Mesothelial cell of epicardium (in vitro differentiated cells): ENCODE measurements around the gene TRIM63. TPM values are rescaled to one million over a fixed set of nuclear protein-coding genes. Genes with fewer than 3 reads are reported as not detected.

Experiments used
- DNase-seq, 2 experiments: peaks; one replicate each; pipeline ENCODE4 v3.0.0; 2021; ENCODE audit warnings: low spot score in 2 of 2; ENCODE audit not compliant: unreplicated experiment in 2 of 2
- H3K27ac Mint-ChIP-seq: 2 replicates; pipeline ENCODE4 v1.8.0; 2021; ENCODE audit warnings: mixed read lengths
- H3K27me3 Mint-ChIP-seq: 2 replicates; pipeline ENCODE4 v1.8.0; 2021; ENCODE audit warnings: low read depth, mixed read lengths
- H3K36me3 Mint-ChIP-seq: 2 replicates; pipeline ENCODE4 v1.8.0; 2021; ENCODE audit warnings: mixed read lengths
- H3K4me1 Mint-ChIP-seq: 2 replicates; pipeline ENCODE4 v1.8.0; 2021; ENCODE audit warnings: mixed read lengths
- H3K4me3 Mint-ChIP-seq: 2 replicates; pipeline ENCODE4 v1.8.0; 2021; ENCODE audit warnings: mild to moderate bottlenecking, moderate library complexity, mixed read lengths
- H3K9me3 Mint-ChIP-seq: 2 replicates; pipeline ENCODE4 v1.8.0; 2021; ENCODE audit warnings: mixed read lengths
- CTCF ChIP-seq: fragments of 200-600 bp; sonication (generic); IDR thresholded peaks from one replicate; pipeline ENCODE4 v1.5.0; 2021; ENCODE audit warnings: antibody characterized with exemption; ENCODE audit not compliant: unreplicated experiment
- total RNA-seq: library from RNA; stranded (reverse); gene quantifications from 3 replicates; pipeline ENCODE4 v1.2.1, GENCODE V29; 2021

TRIM63 gene
- total RNA-seq, 1 donor from 2014 or later, result 1.9 TPM

- Mint-ChIP-seq H3K27me3 (no peaks in the 10 kb centered on the region), H3K9me3 (peaks cover 7% of the 10 kb centered on the region), H3K27ac (peak overlapping the region; percentile 93), H3K36me3 (no peaks in the 10 kb centered on the region), H3K4me1 (peaks cover 42% of the 10 kb centered on the region), H3K4me3 (no peak overlapping the region)
- no peak for DNase-seq
- TF ChIP-seq CTCF, result no peak
These were observed 25.0 kb upstream of the TRIM63 start for GRCh38 chr1:26092422-26092821.

- H3K4me3 Mint-ChIP-seq, result no peak overlapping the region
- no peak for TF ChIP-seq CTCF
- H3K27me3 Mint-ChIP-seq, result no peaks in the 10 kb centered on the region
- peak overlapping the region; percentile 21 for H3K27ac Mint-ChIP-seq
- H3K4me1 Mint-ChIP-seq, result peaks cover 32% of the 10 kb centered on the region
- no peak for DNase-seq
- H3K9me3 Mint-ChIP-seq, result peaks cover 7% of the 10 kb centered on the region
- no peaks in the 10 kb centered on the region for H3K36me3 Mint-ChIP-seq
These were observed 23.5 kb upstream of the TRIM63 start for GRCh38 chr1:26090893-26091292.

- no peak for DNase-seq
- H3K36me3 Mint-ChIP-seq, result no peaks in the 10 kb centered on the region
- peaks cover 7% of the 10 kb centered on the region for H3K9me3 Mint-ChIP-seq
- TF ChIP-seq CTCF, result no peak
- no peak overlapping the region for H3K27ac Mint-ChIP-seq
- H3K4me3 Mint-ChIP-seq, result no peak overlapping the region
- no peaks in the 10 kb centered on the region for H3K27me3 Mint-ChIP-seq
- peaks cover 21% of the 10 kb centered on the region for H3K4me1 Mint-ChIP-seq
These were observed 21.7 kb upstream of the TRIM63 start for GRCh38 chr1:26089125-26089524.

GRCh38 chr1:26084844-26085243, 17.4 kb upstream of the TRIM63 start:
- no peaks in the 10 kb centered on the region for H3K9me3 Mint-ChIP-seq
- no peaks in the 10 kb centered on the region for H3K36me3 Mint-ChIP-seq
- no peaks in the 10 kb centered on the region for H3K27me3 Mint-ChIP-seq
- no peak overlapping the region for H3K27ac Mint-ChIP-seq
- no peak for DNase-seq
- no peak overlapping the region for H3K4me3 Mint-ChIP-seq
- peaks cover 18% of the 10 kb centered on the region for H3K4me1 Mint-ChIP-seq
- TF ChIP-seq CTCF, result no peak

- no peak for TF ChIP-seq CTCF
- Mint-ChIP-seq H3K36me3 (no peaks in the 10 kb centered on the region), H3K27me3 (no peaks in the 10 kb centered on the region), H3K4me3 (no peak overlapping the region), H3K9me3 (no peaks in the 10 kb centered on the region), H3K4me1 (peaks cover 25% of the 10 kb centered on the region), H3K27ac (no peak overlapping the region)
- no peak for DNase-seq
These were observed 16.7 kb upstream of the TRIM63 start for GRCh38 chr1:26084091-26084561.

GRCh38 chr1:26083208-26083607, 15.8 kb upstream of the TRIM63 start:
- H3K4me1 Mint-ChIP-seq, result peaks cover 35% of the 10 kb centered on the region
- DNase-seq, result no peak
- no peaks in the 10 kb centered on the region for H3K9me3 Mint-ChIP-seq
- H3K27ac Mint-ChIP-seq, result no peak overlapping the region
- no peak for TF ChIP-seq CTCF
- no peak overlapping the region for H3K4me3 Mint-ChIP-seq
- no peaks in the 10 kb centered on the region for H3K27me3 Mint-ChIP-seq
- no peaks in the 10 kb centered on the region for H3K36me3 Mint-ChIP-seq
